Glutamatergic neuron (in vitro differentiated cells): ENCODE results near the gene DPF3. TPM values are rescaled to one million over a fixed set of nuclear protein-coding genes. Genes with fewer than 3 reads are reported as not detected.

Experiments
- DNase-seq: peaks from one replicate; pipeline ENCODE4 v3.0.0; 2022
- H3K27ac Mint-ChIP-seq: one replicate; pipeline ENCODE4 v1.8.0; 2020; ENCODE audit warnings: mild to moderate bottlenecking, mixed read lengths, inconsistent platforms; ENCODE audit not compliant: unreplicated experiment
- H3K27me3 Mint-ChIP-seq: one replicate; pipeline ENCODE4 v1.8.0; 2020; ENCODE audit warnings: mild to moderate bottlenecking, moderate library complexity, mixed read lengths, inconsistent platforms; ENCODE audit not compliant: unreplicated experiment
- H3K36me3 Mint-ChIP-seq: one replicate; pipeline ENCODE4 v1.8.0; 2020; ENCODE audit warnings: mild to moderate bottlenecking, mixed read lengths, inconsistent platforms; ENCODE audit not compliant: unreplicated experiment
- H3K4me1 Mint-ChIP-seq: one replicate; pipeline ENCODE4 v1.8.0; 2020; ENCODE audit warnings: mild to moderate bottlenecking, low read depth, mixed read lengths, inconsistent platforms; ENCODE audit not compliant: unreplicated experiment
- H3K4me3 Mint-ChIP-seq: one replicate; pipeline ENCODE4 v1.8.0; 2020; ENCODE audit warnings: mild to moderate bottlenecking, mixed read lengths, inconsistent platforms; ENCODE audit not compliant: unreplicated experiment
- H3K9me3 Mint-ChIP-seq: one replicate; pipeline ENCODE4 v1.8.0; 2020; ENCODE audit warnings: mild to moderate bottlenecking, moderate library complexity, mixed read lengths, inconsistent platforms; ENCODE audit not compliant: unreplicated experiment
- total RNA-seq: library from RNA; stranded (reverse); fragmentation: NEBNext Ultra II Directional; extraction: Animal tissue kit (Norgen Biotek cat#: 25700); gene quantifications from one replicate; pipeline ENCODE4 v1.2.1, GENCODE V29; 2021; ENCODE audit not compliant: unreplicated experiment
- TF ChIP-seq, protein P1 (sequence below): fragments of 200-600 bp; sonication (generic); IDR thresholded peaks from one replicate; pipeline ENCODE4 v1.5.0; 2021; ENCODE audit not compliant: partially characterized antibody, unreplicated experiment

The DPF3 gene
- total RNA-seq, 1 donor from 2014 or later = 13.7 TPM

DNA sequence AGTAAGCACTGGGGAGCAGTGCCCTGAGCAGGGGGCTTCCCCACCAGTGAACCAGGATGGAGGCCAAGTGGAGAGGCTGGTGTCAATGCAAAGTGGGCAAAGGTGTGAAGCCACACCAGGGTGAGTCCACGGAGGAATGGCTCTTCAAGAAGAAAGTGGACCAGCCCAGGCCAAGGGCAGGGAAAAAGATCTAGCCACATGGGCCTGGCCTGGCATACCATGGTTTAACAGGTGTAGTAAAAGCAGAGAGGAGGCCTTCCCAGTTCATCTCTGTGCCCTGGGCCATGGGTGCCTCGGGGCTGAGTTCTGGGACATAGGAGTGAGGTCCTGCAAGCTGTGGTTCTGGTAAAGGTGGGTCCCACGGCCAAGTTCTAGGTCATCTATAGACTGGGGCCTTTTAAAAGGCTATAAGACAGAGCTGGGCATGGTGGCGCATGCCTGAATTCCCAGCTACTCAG is 153.4 kb downstream of the DPF3 start:
- Mint-ChIP-seq H3K27me3 (no peaks in the 10 kb centered on the region), H3K4me1 (peaks cover 17% of the 10 kb centered on the region), H3K9me3 (peaks cover 7% of the 10 kb centered on the region), H3K4me3 (no peak overlapping the region), H3K36me3 (peaks cover 11% of the 10 kb centered on the region), H3K27ac (no peak overlapping the region)
- TF ChIP-seq, protein P1, sequence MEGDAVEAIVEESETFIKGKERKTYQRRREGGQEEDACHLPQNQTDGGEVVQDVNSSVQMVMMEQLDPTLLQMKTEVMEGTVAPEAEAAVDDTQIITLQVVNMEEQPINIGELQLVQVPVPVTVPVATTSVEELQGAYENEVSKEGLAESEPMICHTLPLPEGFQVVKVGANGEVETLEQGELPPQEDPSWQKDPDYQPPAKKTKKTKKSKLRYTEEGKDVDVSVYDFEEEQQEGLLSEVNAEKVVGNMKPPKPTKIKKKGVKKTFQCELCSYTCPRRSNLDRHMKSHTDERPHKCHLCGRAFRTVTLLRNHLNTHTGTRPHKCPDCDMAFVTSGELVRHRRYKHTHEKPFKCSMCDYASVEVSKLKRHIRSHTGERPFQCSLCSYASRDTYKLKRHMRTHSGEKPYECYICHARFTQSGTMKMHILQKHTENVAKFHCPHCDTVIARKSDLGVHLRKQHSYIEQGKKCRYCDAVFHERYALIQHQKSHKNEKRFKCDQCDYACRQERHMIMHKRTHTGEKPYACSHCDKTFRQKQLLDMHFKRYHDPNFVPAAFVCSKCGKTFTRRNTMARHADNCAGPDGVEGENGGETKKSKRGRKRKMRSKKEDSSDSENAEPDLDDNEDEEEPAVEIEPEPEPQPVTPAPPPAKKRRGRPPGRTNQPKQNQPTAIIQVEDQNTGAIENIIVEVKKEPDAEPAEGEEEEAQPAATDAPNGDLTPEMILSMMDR = no peak
- no peak for DNase-seq

DNA sequence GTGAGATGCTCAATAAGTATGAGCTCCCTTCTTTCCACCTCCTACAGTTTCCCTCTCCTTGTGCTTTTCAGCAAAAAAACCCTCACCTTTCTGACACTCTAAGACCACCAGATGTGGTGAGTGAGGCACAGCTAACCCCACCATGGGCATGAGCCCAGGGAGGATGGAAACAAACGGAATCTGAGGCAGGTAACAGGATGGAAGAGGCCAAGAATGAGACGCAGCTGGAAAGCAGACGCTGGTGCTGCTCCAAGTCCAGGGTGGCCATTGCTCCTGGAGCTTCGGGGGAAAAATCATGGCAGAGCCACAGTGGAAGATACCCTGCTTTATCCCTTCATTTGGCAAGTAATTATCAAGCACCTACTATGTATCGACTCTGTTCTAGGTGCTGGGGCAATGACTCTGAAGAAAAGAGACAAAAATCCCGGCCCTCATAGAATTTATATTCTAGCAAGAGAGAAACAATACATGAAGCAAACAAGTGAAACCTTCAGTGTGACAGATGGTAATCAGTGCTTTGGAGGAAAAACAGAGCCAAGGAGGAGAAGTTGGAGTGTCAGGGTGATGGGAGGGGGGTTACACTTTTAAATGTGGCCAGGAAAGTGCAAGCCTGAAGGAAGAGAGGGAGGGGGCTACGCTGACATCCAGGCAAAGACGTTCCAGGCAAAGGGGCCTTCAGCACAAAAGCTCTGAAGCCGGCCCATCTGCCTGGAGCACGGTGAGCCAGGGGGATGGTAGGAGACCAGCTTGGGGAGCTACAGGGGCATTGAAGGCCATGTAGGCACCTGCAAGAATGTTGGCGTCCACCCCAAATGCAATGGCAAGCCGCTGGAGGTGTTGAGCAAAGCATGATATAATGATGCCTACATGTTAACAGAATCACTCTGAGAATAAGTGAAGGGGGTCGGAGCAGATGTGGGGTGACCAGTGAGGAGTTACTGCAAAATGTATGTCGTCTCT is 154.2 kb downstream of the DPF3 start:
- Mint-ChIP-seq H3K36me3 (peaks cover 9% of the 10 kb centered on the region), H3K27me3 (no peaks in the 10 kb centered on the region), H3K4me3 (no peak overlapping the region), H3K4me1 (peaks cover 17% of the 10 kb centered on the region), H3K27ac (no peak overlapping the region), H3K9me3 (peaks cover 6% of the 10 kb centered on the region)
- DNase-seq = no peak
- TF ChIP-seq, protein P1 = no peak

DNA sequence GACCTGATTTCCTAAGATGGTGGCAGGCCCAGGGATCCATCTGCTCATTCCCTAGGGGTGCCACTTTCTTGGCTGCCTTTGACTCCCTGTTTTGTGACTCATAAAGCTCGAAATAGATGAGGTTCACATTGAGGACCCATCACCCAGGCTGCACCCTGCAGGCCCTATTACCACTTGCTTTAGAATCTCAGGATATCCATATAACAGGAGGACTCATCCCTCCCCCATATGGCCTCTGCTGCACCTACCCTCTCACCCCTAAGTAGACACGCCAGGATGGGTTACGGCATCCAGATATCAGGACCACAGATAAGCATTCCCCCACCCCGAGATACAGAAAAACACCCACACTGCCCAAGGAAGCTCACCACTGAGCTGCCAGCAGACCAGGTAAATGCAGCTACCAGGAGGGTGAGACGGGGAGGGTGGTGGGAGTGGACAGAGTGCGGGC is 155.7 kb downstream of the DPF3 start:
- H3K4me1 Mint-ChIP-seq = peaks cover 14% of the 10 kb centered on the region
- H3K4me3 Mint-ChIP-seq = no peak overlapping the region
- TF ChIP-seq, protein P1 = no peak
- no peak overlapping the region for H3K27ac Mint-ChIP-seq
- H3K9me3 Mint-ChIP-seq = peaks cover 5% of the 10 kb centered on the region
- no peak for DNase-seq
- peaks cover 6% of the 10 kb centered on the region for H3K36me3 Mint-ChIP-seq
- H3K27me3 Mint-ChIP-seq = no peaks in the 10 kb centered on the region

DNA sequence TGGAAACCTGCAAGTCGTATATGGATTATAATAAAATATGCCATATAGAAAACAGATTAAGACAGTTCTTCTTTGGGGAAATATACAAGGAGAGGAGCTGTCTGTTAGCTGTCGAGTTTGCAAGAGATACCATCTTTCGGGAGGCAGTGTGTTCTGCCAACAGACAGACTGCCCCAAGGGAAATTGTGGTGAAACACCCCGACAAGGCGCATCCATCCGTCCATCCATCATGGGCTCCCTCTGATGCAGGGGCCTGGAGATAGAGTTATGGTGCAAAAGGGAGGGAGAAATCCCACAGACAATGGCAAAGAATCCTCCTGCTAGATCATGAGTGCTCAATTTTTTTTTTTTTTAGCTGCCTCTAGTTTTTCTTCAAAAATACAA is 156.3 kb downstream of the DPF3 start:
- peaks cover 14% of the 10 kb centered on the region for H3K4me1 Mint-ChIP-seq
- H3K27ac Mint-ChIP-seq = peak overlapping the region; percentile 62
- H3K27me3 Mint-ChIP-seq = peaks cover 3% of the 10 kb centered on the region
- no peak for DNase-seq
- H3K9me3 Mint-ChIP-seq = peaks cover 5% of the 10 kb centered on the region
- H3K4me3 Mint-ChIP-seq = no peak overlapping the region
- H3K36me3 Mint-ChIP-seq = peaks cover 12% of the 10 kb centered on the region
- TF ChIP-seq, protein P1 = no peak
